H9 (cell line): Measurements from ENCODE around the gene BICDL1. TPM values are rescaled to one million over a fixed set of nuclear protein-coding genes. Genes with fewer than 3 reads are reported as not detected.

Source experiments
- DNase-seq: peaks from one replicate; pipeline ENCODE4 v3.0.0-alpha.2; 2017
- H2AFZ ChIP-seq: one replicate; pipeline ENCODE4 v1.6.1; 2013; ENCODE audit warnings: mild to moderate bottlenecking, low read length, control low read depth, moderate library complexity
- H2AK5ac ChIP-seq: 2 replicates; pipeline ENCODE4 v1.6.1; 2013; ENCODE audit warnings: low read length, control low read depth, mixed read lengths; ENCODE audit not compliant: insufficient read length
- H2BK120ac ChIP-seq: one replicate; pipeline ENCODE4 v1.6.1; 2013; ENCODE audit warnings: low read depth, mild to moderate bottlenecking, low read length, control low read depth, inconsistent platforms; ENCODE audit not compliant: poor library complexity, severe bottlenecking
- H2BK12ac ChIP-seq: 2 replicates; pipeline ENCODE4 v1.6.1; 2013; ENCODE audit warnings: low read length, control low read depth, mixed read lengths, low read depth; ENCODE audit not compliant: insufficient read length
- H2BK15ac ChIP-seq: 2 replicates; pipeline ENCODE4 v1.6.1; 2013; ENCODE audit warnings: low read depth, low read length, control low read depth
- H2BK20ac ChIP-seq: one replicate; pipeline ENCODE4 v1.6.1; 2013; ENCODE audit warnings: low read depth, mild to moderate bottlenecking, low read length, control low read depth, inconsistent platforms; ENCODE audit not compliant: poor library complexity, severe bottlenecking
- H2BK5ac ChIP-seq: 2 replicates; pipeline ENCODE4 v1.6.1; 2013; ENCODE audit warnings: low read length, control low read depth, mixed read lengths; ENCODE audit not compliant: insufficient read length
- H3K14ac ChIP-seq: 2 replicates; pipeline ENCODE4 v1.6.1; 2013; ENCODE audit warnings: low read length, control low read depth; ENCODE audit not compliant: insufficient read depth
- H3K18ac ChIP-seq: 2 replicates; pipeline ENCODE4 v1.6.1; 2013; ENCODE audit warnings: low read depth, mild to moderate bottlenecking, mixed read lengths, low read length, control low read depth; ENCODE audit not compliant: insufficient read length
- H3K23ac ChIP-seq: 2 replicates; pipeline ENCODE4 v1.6.1; 2013; ENCODE audit warnings: low read length, control low read depth, mixed read lengths, low read depth; ENCODE audit not compliant: insufficient read length
- H3K23me2 ChIP-seq: 2 replicates; pipeline ENCODE4 v1.6.1; 2013; ENCODE audit warnings: low read depth, mild to moderate bottlenecking, mixed read lengths, low read length, control low read depth; ENCODE audit not compliant: insufficient read length, poor library complexity, severe bottlenecking
- H3K27ac ChIP-seq: 2 replicates; pipeline ENCODE4 v1.5.1; 2013; ENCODE audit warnings: low read length, control low read depth, mixed read lengths, low read depth; ENCODE audit not compliant: insufficient read length
- H3K27me3 ChIP-seq: 2 replicates; pipeline ENCODE4 v1.6.1; 2013; ENCODE audit warnings: low read length, control low read depth, inconsistent platforms; ENCODE audit not compliant: insufficient read depth
- H3K4ac ChIP-seq: 2 replicates; pipeline ENCODE4 v1.6.1; 2013; ENCODE audit warnings: low read depth, mild to moderate bottlenecking, control low read depth, inconsistent platforms, low read length, moderate library complexity
- H3K4me1 ChIP-seq: 2 replicates; pipeline ENCODE4 v1.6.1; 2013; ENCODE audit warnings: low read length, control low read depth, inconsistent platforms; ENCODE audit not compliant: insufficient read depth
- H3K4me2 ChIP-seq: 2 replicates; pipeline ENCODE4 v1.6.1; 2013; ENCODE audit warnings: low read length, control low read depth, mixed read lengths; ENCODE audit not compliant: insufficient read length, insufficient read depth
- H3K56ac ChIP-seq: 2 replicates; pipeline ENCODE4 v1.6.1; 2013; ENCODE audit warnings: low read depth, mild to moderate bottlenecking, mixed read lengths, low read length, control low read depth; ENCODE audit not compliant: insufficient read length
- H3K79me1 ChIP-seq: 2 replicates; pipeline ENCODE4 v1.6.1; 2013; ENCODE audit warnings: low read depth, mild to moderate bottlenecking, moderate library complexity, low read length, control low read depth, inconsistent platforms; ENCODE audit not compliant: insufficient read depth, poor library complexity, severe bottlenecking
- H3K79me2 ChIP-seq: 2 replicates; pipeline ENCODE4 v1.6.1; 2013; ENCODE audit warnings: low read length, control low read depth, inconsistent platforms; ENCODE audit not compliant: insufficient read depth
- H3K9ac ChIP-seq: 2 replicates; pipeline ENCODE4 v1.6.1; 2013; ENCODE audit warnings: low read length, control low read depth, mixed read lengths; ENCODE audit not compliant: insufficient read length; ENCODE audit errors: extremely low read depth
- H3K9me3 ChIP-seq: one replicate; pipeline ENCODE4 v1.6.1; 2013; ENCODE audit warnings: low read depth, low read length, inconsistent platforms; ENCODE audit not compliant: control insufficient read depth
- H3T11ph ChIP-seq: one replicate; pipeline ENCODE4 v1.6.1; 2013; ENCODE audit warnings: mild to moderate bottlenecking, low read length, control low read depth, inconsistent platforms
- H4K20me1 ChIP-seq: one replicate; pipeline ENCODE4 v1.6.1; 2013; ENCODE audit not compliant: control insufficient read depth, insufficient read length, insufficient read depth
- H4K5ac ChIP-seq: 2 replicates; pipeline ENCODE4 v1.6.1; 2013; ENCODE audit warnings: low read depth, mild to moderate bottlenecking, mixed read lengths, low read length, control low read depth; ENCODE audit not compliant: insufficient read length
- H4K8ac ChIP-seq: replicated peaks from 2 replicates; pipeline ENCODE4 v1.6.1; 2013; ENCODE audit warnings: low read length, control low read depth, mixed read lengths, low read depth; ENCODE audit not compliant: insufficient read length
- H4K91ac ChIP-seq: 2 replicates; pipeline ENCODE4 v1.6.1; 2013; ENCODE audit warnings: low read depth, mild to moderate bottlenecking, moderate library complexity, mixed read lengths, low read length, control low read depth; ENCODE audit not compliant: insufficient read length
- H3K27ac Mint-ChIP-seq, 3 experiments: 2 replicates in 2 of 3; 3 replicates in 1 of 3; pipeline ENCODE4 v1.8.0; 2020 to 2021; ENCODE audit warnings: mixed read lengths in 3 of 3, mild to moderate bottlenecking in 1 of 3, moderate library complexity in 1 of 3
- H3K27me3 Mint-ChIP-seq: 2 replicates; pipeline ENCODE4 v1.8.0; 2021; ENCODE audit warnings: low read depth, mild to moderate bottlenecking, moderate library complexity, mixed read lengths
- H3K36me3 Mint-ChIP-seq, 3 experiments: 2 replicates in 2 of 3; 3 replicates in 1 of 3; pipeline ENCODE4 v1.8.0; 2020 to 2021; ENCODE audit warnings: low read depth in 3 of 3, mixed read lengths in 3 of 3; ENCODE audit not compliant: insufficient read depth in 1 of 3
- H3K4me1 Mint-ChIP-seq, 2 experiments: 2 replicates each; pipeline ENCODE4 v1.8.0; 2020; ENCODE audit warnings: mixed read lengths in 2 of 2
- H3K4me3 Mint-ChIP-seq, 2 experiments: 2 replicates in 1 of 2; 3 replicates in 1 of 2; pipeline ENCODE4 v1.8.0; 2020 to 2021; ENCODE audit warnings: mild to moderate bottlenecking in 2 of 2, mixed read lengths in 2 of 2, moderate library complexity in 1 of 2
- H3K9me3 Mint-ChIP-seq, 2 experiments: 2 replicates in 1 of 2; 3 replicates in 1 of 2; pipeline ENCODE4 v1.8.0; 2020; ENCODE audit warnings: mild to moderate bottlenecking in 2 of 2, mixed read lengths in 2 of 2, moderate library complexity in 1 of 2
- WGBS: extraction: QIAGEN DNeasy Blood & Tissue Kit; methylation state at CpG from one replicate; pipeline ENCODE4 v1.1.7; 2013; ENCODE audit warnings: missing lambda C conversion rate, low lambda C conversion rate, mixed read lengths; ENCODE audit not compliant: insufficient read length; ENCODE audit errors: extremely low coverage; 5-methylcytosine and 5-hydroxymethylcytosine counted together
- total RNA-seq: library from RNA; stranded (reverse); gene quantifications from 2 replicates; pipeline ENCODE4 v1.2.1, GENCODE V29; 2021
- TF ChIP-seq, protein P1 (sequence below): fragments of 200-600 bp; sonication (generic); conservative IDR thresholded peaks from 3 replicates; pipeline ENCODE4 v1.8.0; 2021; ENCODE audit warnings: antibody characterized with exemption, mild to moderate bottlenecking

Gene BICDL1
- total RNA-seq, 1 experiment from 2014 or later = 13.8 TPM

- Mint-ChIP-seq H3K27me3 (no peaks in the 10 kb centered on the region), H3K27ac (no peak overlapping the region), H3K4me3 (no peak overlapping the region), H3K4me1 (no peaks in the 10 kb centered on the region), H3K9me3 (no peaks in the 10 kb centered on the region), H3K36me3 (no peaks in the 10 kb centered on the region)
- no peaks in the 10 kb centered on the region for H3K27me3 ChIP-seq
- H3K4me1 ChIP-seq = no peaks in the 10 kb centered on the region
- H3K4ac ChIP-seq = no peak overlapping the region
- no peak overlapping the region for H2AK5ac ChIP-seq
- no peak overlapping the region for H3K27ac ChIP-seq
- H2BK12ac ChIP-seq = no peak overlapping the region
- TF ChIP-seq, protein P1, sequence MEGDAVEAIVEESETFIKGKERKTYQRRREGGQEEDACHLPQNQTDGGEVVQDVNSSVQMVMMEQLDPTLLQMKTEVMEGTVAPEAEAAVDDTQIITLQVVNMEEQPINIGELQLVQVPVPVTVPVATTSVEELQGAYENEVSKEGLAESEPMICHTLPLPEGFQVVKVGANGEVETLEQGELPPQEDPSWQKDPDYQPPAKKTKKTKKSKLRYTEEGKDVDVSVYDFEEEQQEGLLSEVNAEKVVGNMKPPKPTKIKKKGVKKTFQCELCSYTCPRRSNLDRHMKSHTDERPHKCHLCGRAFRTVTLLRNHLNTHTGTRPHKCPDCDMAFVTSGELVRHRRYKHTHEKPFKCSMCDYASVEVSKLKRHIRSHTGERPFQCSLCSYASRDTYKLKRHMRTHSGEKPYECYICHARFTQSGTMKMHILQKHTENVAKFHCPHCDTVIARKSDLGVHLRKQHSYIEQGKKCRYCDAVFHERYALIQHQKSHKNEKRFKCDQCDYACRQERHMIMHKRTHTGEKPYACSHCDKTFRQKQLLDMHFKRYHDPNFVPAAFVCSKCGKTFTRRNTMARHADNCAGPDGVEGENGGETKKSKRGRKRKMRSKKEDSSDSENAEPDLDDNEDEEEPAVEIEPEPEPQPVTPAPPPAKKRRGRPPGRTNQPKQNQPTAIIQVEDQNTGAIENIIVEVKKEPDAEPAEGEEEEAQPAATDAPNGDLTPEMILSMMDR = no peak
- no peak overlapping the region for H3K18ac ChIP-seq
- no peak overlapping the region for H4K8ac ChIP-seq
- no peaks in the 10 kb centered on the region for H3K79me1 ChIP-seq
- H2BK120ac ChIP-seq = no peak overlapping the region
- no peak overlapping the region for H3K14ac ChIP-seq
- no peaks in the 10 kb centered on the region for H3K9me3 ChIP-seq
- H3K9ac ChIP-seq = no peak overlapping the region
- WGBS = no CpG with 5 or more reads among the region's 4 CpGs
- H3K23me2 ChIP-seq = no peaks in the 10 kb centered on the region
- H4K20me1 ChIP-seq = no peaks in the 10 kb centered on the region
- H3T11ph ChIP-seq = no peak overlapping the region
- H2BK15ac ChIP-seq = no peak overlapping the region
- H2BK20ac ChIP-seq = no peak overlapping the region
- no peak overlapping the region for H4K5ac ChIP-seq
- no peak overlapping the region for H3K56ac ChIP-seq
- no peak overlapping the region for H2BK5ac ChIP-seq
- H3K4me2 ChIP-seq = no peak overlapping the region
- H3K79me2 ChIP-seq = no peaks in the 10 kb centered on the region
- no peak overlapping the region for H2AFZ ChIP-seq
- no peak overlapping the region for H3K23ac ChIP-seq
- no peak overlapping the region for H4K91ac ChIP-seq
- no peak for DNase-seq
Observed at GRCh38 chr12:119949594-119949993, 39.4 kb upstream of the BICDL1 start.
